LHCN-M2 (cell line): Measurements from ENCODE around the gene UBP1. TPM values are rescaled to one million over a fixed set of nuclear protein-coding genes. Genes with fewer than 3 reads are reported as not detected.
A peak's percentile ranks its signal among the peaks of the same experiment; 100 is the strongest.
"Not testable (repeated sequence)": the region's sequence is repeated elsewhere in the genome, so short reads cannot be mapped to it uniquely, and the experiment has no call there.

Experiments
- DNase-seq: peaks from one replicate; pipeline ENCODE4 v3.0.0-alpha.2; 2012; ENCODE audit warnings: low read depth
- polyA plus RNA-seq: library from polyadenylated mRNA; unstranded; fragments of >200 nt; gene quantifications from one replicate; pipeline ENCODE4 v1.2.1, GENCODE V29; 2012; ENCODE audit warnings: missing spikeins
- total RNA-seq: library from RNA; depleted of rRNA; stranded (reverse); fragments of >200 nt; gene quantifications from 2 replicates; pipeline ENCODE4 v1.2.3, GENCODE V29; 2014; rRNA removed

The UBP1 gene
- total RNA-seq, result 35.9 and 37.8 TPM in 2 replicates
- polyA plus RNA-seq, result 27.1 TPM

GRCh38 chr3:33440328-33441224 is at the start of gene UBP1:
Gene UBP1 (minus strand): TSS chr3:33440405. CDS start chr3:33439848, 557 bp downstream.
- peak; percentile 100 for DNase-seq

- no peak for DNase-seq
Observed at GRCh38 chr3:33488683-33489082, 48.5 kb upstream of the UBP1 start.

GRCh38 chr3:33488246-33488645 is 48.0 kb upstream of the UBP1 start:
- no peak for DNase-seq

GRCh38 chr3:33482111-33482521 is 41.9 kb upstream of the UBP1 start:
- peak; percentile 15 for DNase-seq

GRCh38 chr3:33474896-33475295 is 34.7 kb upstream of the UBP1 start:
- no peak for DNase-seq

- DNase-seq, result no peak
Observed at GRCh38 chr3:33473813-33474212, 33.6 kb upstream of the UBP1 start.

GRCh38 chr3:33467786-33468185 is 27.6 kb upstream of the UBP1 start:
- DNase-seq, result no peak

GRCh38 chr3:33461097-33461496 is 20.9 kb upstream of the UBP1 start:
- no peak for DNase-seq

GRCh38 chr3:33459577-33459976 is 19.4 kb upstream of the UBP1 start:
- DNase-seq, result not testable (repeated sequence)

- DNase-seq, result no peak
Observed at GRCh38 chr3:33458446-33458845, 18.2 kb upstream of the UBP1 start.

GRCh38 chr3:33456756-33457155 is 16.6 kb upstream of the UBP1 start:
- no peak for DNase-seq

GRCh38 chr3:33453331-33453761 is 13.1 kb upstream of the UBP1 start:
- no peak for DNase-seq

GRCh38 chr3:33451994-33452393 is 11.8 kb upstream of the UBP1 start:
- DNase-seq, result not testable (repeated sequence)

GRCh38 chr3:33447958-33448357 is 7.8 kb upstream of the UBP1 start:
- DNase-seq, result no peak

GRCh38 chr3:33447256-33447625 is 7.0 kb upstream of the UBP1 start:
- not testable (repeated sequence) for DNase-seq

- DNase-seq, result no peak
Observed at GRCh38 chr3:33442190-33442589, 2.0 kb upstream of the UBP1 start.

GRCh38 chr3:33441225-33441976 is 1.2 kb upstream of the UBP1 start:
- DNase-seq, result no peak

GRCh38 chr3:33439546-33440327 is 468 bp downstream of the UBP1 start:
- peak; percentile 43 for DNase-seq

- DNase-seq, result no peak
Observed at GRCh38 chr3:33438881-33439545, 1.2 kb downstream of the UBP1 start.

- DNase-seq, result peak; percentile 73
Observed at GRCh38 chr3:33438284-33438668, 1.9 kb downstream of the UBP1 start.
